GM12878 (cell line): ENCODE results near the gene TDP2.

Source experiments
- TF ChIP-seq, protein P1 (sequence below): IDR thresholded peaks from 2 replicates; pipeline ENCODE4 v1.6.1; 2011; ENCODE audit warnings: low read depth, mild to moderate bottlenecking, low read length, moderate library complexity, borderline replicate concordance; ENCODE audit errors: extremely low read depth
- TF ChIP-seq, protein P2 (sequence below), 3 experiments: IDR thresholded peaks in 2 of 3; conservative IDR thresholded peaks in 1 of 3; 2 replicates each; pipeline ENCODE4 v1.5.1; 2011; ENCODE audit warnings: low read depth in 3 of 3, low read length in 3 of 3, mild to moderate bottlenecking in 3 of 3, control low read depth in 2 of 3, moderate library complexity in 2 of 3, inconsistent platforms in 1 of 3, mixed read lengths in 1 of 3; ENCODE audit not compliant: control insufficient read depth in 2 of 3, insufficient read depth in 1 of 3; ENCODE audit errors: extremely low read depth in 1 of 3

DNA sequence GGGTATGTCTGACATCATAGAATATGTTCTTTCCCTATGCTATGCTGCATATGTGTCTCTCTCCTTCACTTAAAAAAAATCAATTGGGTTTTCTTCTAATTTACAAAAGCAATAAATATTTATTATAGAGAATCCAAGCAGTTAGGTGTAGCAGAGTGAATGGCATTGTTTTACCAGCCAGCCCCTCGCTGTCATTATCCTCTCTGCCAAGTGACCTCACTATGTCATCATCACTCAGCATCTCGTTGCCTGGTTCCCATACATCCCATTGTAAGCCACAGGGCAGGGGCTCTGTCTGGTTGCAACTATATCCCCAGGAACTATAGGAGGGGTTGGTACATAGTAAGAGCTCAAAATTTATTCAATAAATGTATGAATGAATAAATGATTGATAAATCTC lies 52.1 kb downstream of the TDP2 start:
- TF ChIP-seq, protein P1, sequence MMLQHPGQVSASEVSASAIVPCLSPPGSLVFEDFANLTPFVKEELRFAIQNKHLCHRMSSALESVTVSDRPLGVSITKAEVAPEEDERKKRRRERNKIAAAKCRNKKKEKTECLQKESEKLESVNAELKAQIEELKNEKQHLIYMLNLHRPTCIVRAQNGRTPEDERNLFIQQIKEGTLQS = no peak
- TF ChIP-seq, protein P2, sequence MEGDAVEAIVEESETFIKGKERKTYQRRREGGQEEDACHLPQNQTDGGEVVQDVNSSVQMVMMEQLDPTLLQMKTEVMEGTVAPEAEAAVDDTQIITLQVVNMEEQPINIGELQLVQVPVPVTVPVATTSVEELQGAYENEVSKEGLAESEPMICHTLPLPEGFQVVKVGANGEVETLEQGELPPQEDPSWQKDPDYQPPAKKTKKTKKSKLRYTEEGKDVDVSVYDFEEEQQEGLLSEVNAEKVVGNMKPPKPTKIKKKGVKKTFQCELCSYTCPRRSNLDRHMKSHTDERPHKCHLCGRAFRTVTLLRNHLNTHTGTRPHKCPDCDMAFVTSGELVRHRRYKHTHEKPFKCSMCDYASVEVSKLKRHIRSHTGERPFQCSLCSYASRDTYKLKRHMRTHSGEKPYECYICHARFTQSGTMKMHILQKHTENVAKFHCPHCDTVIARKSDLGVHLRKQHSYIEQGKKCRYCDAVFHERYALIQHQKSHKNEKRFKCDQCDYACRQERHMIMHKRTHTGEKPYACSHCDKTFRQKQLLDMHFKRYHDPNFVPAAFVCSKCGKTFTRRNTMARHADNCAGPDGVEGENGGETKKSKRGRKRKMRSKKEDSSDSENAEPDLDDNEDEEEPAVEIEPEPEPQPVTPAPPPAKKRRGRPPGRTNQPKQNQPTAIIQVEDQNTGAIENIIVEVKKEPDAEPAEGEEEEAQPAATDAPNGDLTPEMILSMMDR (IDR thresholded peaks at IDR 0.05 in 2 of 3, conservative IDR thresholded peaks at IDR 0.05 in 1 of 3; ENCODE audit: control insufficient read depth in 2 of 3, extremely low read depth in 1 of 3, insufficient read depth in 1 of 3, low read depth in 3 of 3, low read length in 3 of 3) = no peak
